ENCODE results near the gene RAB3GAP2.

- no peak for TF ChIP-seq YY1 (IDR thresholded peaks at IDR 0.05; ENCODE audit: insufficient read depth, insufficient read length)
- TF ChIP-seq ZNF274 (IDR thresholded peaks at IDR 0.05; ENCODE audit: low read depth, low read length), result no peak
- no peak for TF ChIP-seq SUZ12 (IDR thresholded peaks at IDR 0.05; ENCODE audit: extremely low read depth, insufficient read depth, insufficient read length)
These were observed 105.4 kb downstream of the RAB3GAP2 start for GRCh38 chr1:220166853-220167252.
